ENCODE measurements around the gene TOX4. TPM values are rescaled to one million over a fixed set of nuclear protein-coding genes. Genes with fewer than 3 reads are reported as not detected.
A peak's percentile ranks its signal among the peaks of the same experiment; 100 is the strongest.

TOX4 gene
- total and polyA plus RNA-seq, 2 of the 8 experiments (the other 6 are each of a cell fraction or from before 2014, with no cell fraction given), result 51.5 to 58.3 TPM

GRCh38 chr14:21496453-21496852 lies 19.5 kb downstream of the TOX4 start:
- Histone ChIP-seq H3K23ac (ENCODE audit: insufficient read length) (no peak overlapping the region), H4K5ac (ENCODE audit: insufficient read length, low read depth, low read length) (no peak overlapping the region), H3K9ac (replicated peaks in 1 of 4; ENCODE audit: extremely low read depth in 1 of 4, low read depth in 3 of 4, low read length in 3 of 4) (no peak overlapping the region), H3K79me1 (ENCODE audit: low read depth, low read length) (no peaks in the 10 kb centered on the region), H2BK15ac (ENCODE audit: low read length) (no peak overlapping the region), H2AFZ (ENCODE audit: low read length) (no peak overlapping the region), H3K56ac (replicated peaks; ENCODE audit: insufficient read length, low read depth, low read length) (no peak overlapping the region), H4K20me1 (replicated peaks in 1 of 2; ENCODE audit: control insufficient read depth in 1 of 2, insufficient read depth in 2 of 2, low read length in 2 of 2) (peaks cover 0 to 1% of the 10 kb centered on the region in 2 experiments), H4K91ac (replicated peaks; ENCODE audit: insufficient read length, low read length) (no peak overlapping the region), H3K4me3 (ENCODE audit: extremely low read depth in 1 of 4, insufficient read depth in 2 of 4, low read depth in 3 of 4, low read length in 4 of 4) (no peak overlapping the region), H3K27ac (ENCODE audit: low read depth, low read length) (no peak overlapping the region), H3K9me3 (ENCODE audit: insufficient read depth in 2 of 2, low read depth in 1 of 2, low read length in 1 of 2) (no peaks in the 10 kb centered on the region), H2BK5ac (ENCODE audit: low read depth, low read length) (no peak overlapping the region), H3K4ac (replicated peaks; ENCODE audit: insufficient read length, low read depth, low read length) (no peak overlapping the region), H2BK20ac (ENCODE audit: low read length) (no peak overlapping the region), H3K4me2 (ENCODE audit: insufficient read depth in 1 of 2, low read depth in 2 of 2, low read length in 2 of 2) (no peak overlapping the region), H3K4me1 (replicated peaks in 1 of 4; ENCODE audit: control insufficient read depth in 3 of 4, insufficient read depth in 4 of 4, low read length in 3 of 4) (peaks cover 0 to 2% (median 1%) of the 10 kb centered on the region in 4 experiments; a peak in 2 of 7 replicates), H3K18ac (ENCODE audit: extremely low read depth, low read length) (no peak overlapping the region), H3K79me2 (ENCODE audit: control insufficient read depth in 1 of 2, insufficient read depth in 2 of 2, low read length in 2 of 2) (no peaks in the 10 kb centered on the region), H3K36me3 (ENCODE audit: control insufficient read depth in 2 of 4, insufficient read depth in 4 of 4, low read length in 3 of 4) (peaks cover 27 to 86% (median 67%) of the 10 kb centered on the region in 4 experiments), H2BK120ac (replicated peaks; ENCODE audit: low read depth, low read length) (no peak overlapping the region), H3K23me2 (ENCODE audit: low read depth, low read length) (no peaks in the 10 kb centered on the region), H3K27me3 (replicated peaks in 1 of 4; ENCODE audit: control insufficient read depth in 3 of 4, extremely low read depth in 1 of 4, insufficient read depth in 3 of 4, low read length in 3 of 4) (no peaks in the 10 kb centered on the region), H2AK5ac (ENCODE audit: low read depth, low read length) (no peak overlapping the region), H2BK12ac (ENCODE audit: low read depth, low read length) (no peak overlapping the region), H3K14ac (ENCODE audit: insufficient read length) (no peak overlapping the region), H4K8ac (ENCODE audit: extremely low read depth, insufficient read depth, low read length) (no peak overlapping the region)
- ChIA-PET CTCF (ENCODE audit: partially characterized antibody) (interaction anchor here (0.6 to 2.6 kb wide), 6 partner anchors 27 to 82 kb away, joined by 3 to 7 read pairs (median 4); no protein-coding TSS in a partner anchor), POLR2A (ENCODE audit: partially characterized antibody) (interaction anchor here (0.6 to 3.4 kb wide), 8 partner anchors 11 to 802 kb away, joined by 3 to 21 read pairs (median 5); partner anchors contain the start of genes METTL3 and SALL2)
- FAIRE-seq (no peak), DNase-seq (ENCODE audit: low read depth in 1 of 2, low spot score in 2 of 2) (peak in 1 of 2 experiments; percentile 27)
- 97% methylated on average over 2 of the region's 2 CpGs; no CpG with 5 or more reads in 1 of the 2 experiments for WGBS, 2 experiments (ENCODE audit: extremely low coverage in 1 of 2, insufficient coverage in 1 of 2, insufficient read length in 1 of 2, insufficient replicate concordance in 2 of 2, low coverage in 1 of 2, low lambda C conversion rate in 2 of 2, missing lambda C conversion rate in 1 of 2)
- TF ChIP-seq KDM5A (IDR thresholded peaks at IDR 0.05; ENCODE audit: low read length) (no peak), BRCA1 (IDR thresholded peaks at IDR 0.05; ENCODE audit: low read depth, low read length) (no peak), SRF (IDR thresholded peaks at IDR 0.05; ENCODE audit: low read depth, low read length) (no peak), RBBP5 (IDR thresholded peaks at IDR 0.05; ENCODE audit: borderline replicate concordance, low read depth, low read length) (no peak), SUZ12 (IDR thresholded peaks at IDR 0.05; ENCODE audit: low read length) (no peak), CHD1 (IDR thresholded peaks at IDR 0.05; ENCODE audit: low read depth, low read length) (no peak), HDAC2 (IDR thresholded peaks at IDR 0.05; ENCODE audit: borderline replicate concordance in 1 of 2, low read depth in 2 of 2, low read length in 2 of 2) (no peak), RAD21 (IDR thresholded peaks at IDR 0.05 in 1 of 2, conservative IDR thresholded peaks at IDR 0.05 in 1 of 2; ENCODE audit: low read depth in 2 of 2, low read length in 2 of 2) (no peak)
